ENCODE results near the gene GFI1B.

GRCh38 chr9:132995879-132996278 is 17.4 kb downstream of the GFI1B start:
- no peak for TF ChIP-seq CTCF (conservative IDR thresholded peaks at IDR 0.05 in 1 of 2, IDR thresholded peaks at IDR 0.05 in 1 of 2; ENCODE audit: low read depth in 1 of 2, low read length in 2 of 2)
- TF ChIP-seq EZH2 (IDR thresholded peaks at IDR 0.05; ENCODE audit: low read length, missing control alignments), result no peak

Data from fibroblast of lung (primary cell).